K562 (cell line): ENCODE results near the gene RBMX2. TPM values are rescaled to one million over a fixed set of nuclear protein-coding genes. Genes with fewer than 3 reads are reported as not detected.

Experiments used
- ATAC-seq: fragments of 200-7000 bp; cut with Tn5 transposase; 3 replicates; pipeline ENCODE4 v1.9.1; 2020; ENCODE audit warnings: moderate library complexity
- BruUV-seq: library from RNA; stranded (reverse); fragments of 400-500 nt; replicated peaks from 2 replicates; lab custom pipeline; 2021; lab: Mats Ljungman, UMichigan
- CTCF ChIA-PET: fragments of 300-600 bp; formaldehyde crosslinking; extraction: SDS; loops from one replicate; lab custom pipeline; 2021; ENCODE audit warnings: low intra/inter-chr PET ratio; lab: Yijun Ruan, JAX
- POLR2A ChIA-PET: fragments of 300-600, 350-650 bp; sonication (Branson Sonifier 250); formaldehyde crosslinking; extraction: SDS; loops from one replicate; lab custom pipeline; 2021; ENCODE audit warnings: antibody characterized with exemption, inconsistent platforms; lab: Yijun Ruan, JAX
- DNase-seq, 4 experiments: peaks; one replicate each; pipeline versions ENCODE4 v3.0.0 to v3.0.0-alpha.2; 2011 to 2018; ENCODE audit warnings: low spot score in 3 of 4, mixed read lengths in 3 of 4; ENCODE audit errors: extremely low read depth in 1 of 4
- FAIRE-seq: peaks from 2 replicates; lab custom pipeline; 2011; peaks lifted over from hg19 to GRCh38; lab: Jason Lieb, UNC
- H2AFZ ChIP-seq: 2 replicates; pipeline ENCODE4 v1.6.0; 2011; ENCODE audit warnings: low read depth, low read length, control low read depth, inconsistent platforms
- H3K27ac ChIP-seq: fragments of 200-600 bp; 3 replicates; pipeline ENCODE4 v1.8.0; 2011; ENCODE audit warnings: low read depth, mild to moderate bottlenecking, control low read depth, inconsistent platforms, low read length, moderate library complexity, mixed read lengths; ENCODE audit errors: extremely low read depth
- H3K27me3 ChIP-seq, 2 experiments: fragments of 300-600 bp in 1 of 2; 2 replicates in 1 of 2; 3 replicates in 1 of 2; pipeline versions ENCODE4 v1.6.0 to v1.8.0; 2011; ENCODE audit warnings: inconsistent platforms in 2 of 2, low read length in 2 of 2, mild to moderate bottlenecking in 1 of 2, mixed read lengths in 1 of 2, moderate library complexity in 1 of 2; ENCODE audit not compliant: control insufficient read depth in 2 of 2, insufficient read depth in 2 of 2
- H3K36me3 ChIP-seq: fragments of 300-600 bp; 3 replicates; pipeline ENCODE4 v1.8.0; 2011; ENCODE audit warnings: mild to moderate bottlenecking, low read length, inconsistent platforms; ENCODE audit not compliant: control insufficient read depth, insufficient read depth
- H3K4me1 ChIP-seq, 2 experiments: fragments of 200-600 bp in 1 of 2; replicated peaks in 1 of 2; 2 replicates in 1 of 2; 3 replicates in 1 of 2; pipeline versions ENCODE4 v1.5.1 to v1.8.0; 2011; ENCODE audit warnings: inconsistent platforms in 2 of 2, low read length in 2 of 2, mild to moderate bottlenecking in 1 of 2, mixed read lengths in 1 of 2, moderate library complexity in 1 of 2; ENCODE audit not compliant: control insufficient read depth in 2 of 2, insufficient read depth in 2 of 2
- H3K4me2 ChIP-seq: 2 replicates; pipeline ENCODE4 v1.6.1; 2011; ENCODE audit warnings: low read length, control low read depth, inconsistent platforms, mixed read lengths; ENCODE audit not compliant: insufficient read depth
- H3K4me3 ChIP-seq: fragments of 200-600 bp; sonication (generic), shearing (Covaris generic); 2 replicates; pipeline ENCODE4 v1.5.1; 2016; ENCODE audit warnings: control low read depth, inconsistent platforms
- H3K79me2 ChIP-seq: fragments of 200-600 bp; 3 replicates; pipeline ENCODE4 v1.8.0; 2011; ENCODE audit warnings: low read length, inconsistent platforms; ENCODE audit not compliant: control insufficient read depth, insufficient read depth
- H3K9ac ChIP-seq, 2 experiments: 2 replicates each; pipeline versions ENCODE4 v1.6.0 to v1.6.1; 2011; ENCODE audit warnings: low read depth in 2 of 2, low read length in 2 of 2, control low read depth in 1 of 2, inconsistent platforms in 1 of 2, mild to moderate bottlenecking in 1 of 2, mixed read lengths in 1 of 2; ENCODE audit not compliant: insufficient read depth in 1 of 2
- H3K9me1 ChIP-seq: one replicate; pipeline ENCODE4 v1.6.0; 2011; ENCODE audit warnings: inconsistent platforms, mild to moderate bottlenecking, low read length, moderate library complexity; ENCODE audit not compliant: control insufficient read depth, insufficient read depth
- H3K9me3 ChIP-seq: replicated peaks from 2 replicates; pipeline ENCODE4 v1.5.1; 2011; ENCODE audit warnings: low read depth, low read length, inconsistent platforms; ENCODE audit not compliant: control insufficient read depth, insufficient read depth
- H4K20me1 ChIP-seq: replicated peaks from 2 replicates; pipeline ENCODE4 v1.6.1; 2011; ENCODE audit warnings: low read length, inconsistent platforms, mixed read lengths; ENCODE audit not compliant: control insufficient read depth, insufficient read depth
- BHLHE40 ChIP-seq: IDR thresholded peaks from 2 replicates; pipeline ENCODE4 v1.6.1; 2011; ENCODE audit warnings: low read length, improper control_type of control experiment
- CBX5 ChIP-seq: IDR thresholded peaks from 2 replicates; pipeline ENCODE4 v1.6.1; 2014; ENCODE audit warnings: low read depth, borderline replicate concordance
- EGR1 ChIP-seq: fragments of 450-650 bp; conservative IDR thresholded peaks from 2 replicates; pipeline ENCODE4 v1.6.1; 2017; ENCODE audit warnings: mild to moderate bottlenecking
- ELF2 ChIP-seq: fragments of 250-450 bp; sonication (Bioruptor Pico); IDR thresholded peaks from 2 replicates; pipeline ENCODE4 v1.5.0; 2021; ENCODE audit warnings: mild to moderate bottlenecking
- EP300 ChIP-seq: IDR thresholded peaks from 2 replicates; pipeline ENCODE4 v1.6.1; 2012; ENCODE audit warnings: low read length, improper control_type of control experiment
- MAFF ChIP-seq: IDR thresholded peaks from 2 replicates; pipeline ENCODE4 v1.6.1; 2012; ENCODE audit warnings: low read length, improper control_type of control experiment
- MEF2D ChIP-seq: conservative IDR thresholded peaks from 2 replicates; pipeline ENCODE4 v1.6.1; 2016; ENCODE audit warnings: low read depth, missing genetic modification characterization, missing compliant biosample characterization
- PTRF ChIP-seq: fragments of 450-650 bp; IDR thresholded peaks from 2 replicates; pipeline ENCODE4 v1.6.1; 2016; ENCODE audit warnings: mild to moderate bottlenecking, missing genetic modification characterization, missing compliant biosample characterization
- RFX1 ChIP-seq: fragments of 450-650 bp; IDR thresholded peaks from 2 replicates; pipeline ENCODE4 v1.6.1; 2016; ENCODE audit warnings: mild to moderate bottlenecking, moderate library complexity
- SAFB2 ChIP-seq: fragments of 200-400 bp; formaldehyde crosslinking; IDR thresholded peaks from 2 replicates; pipeline ENCODE4 v1.6.1; 2018; ENCODE audit warnings: borderline replicate concordance, low read length, low read depth, moderate library complexity; ENCODE audit not compliant: severe bottlenecking
- TCF7L2 ChIP-seq: fragments of 150-350 bp; IDR thresholded peaks from 2 replicates; pipeline ENCODE4 v1.6.1; 2016; ENCODE audit warnings: low read depth, mild to moderate bottlenecking, low read length, moderate library complexity
- in situ Hi-C: fragments of 300-500 bp; cut with MboI; formaldehyde crosslinking; loops from 4 replicates; pipeline ENCODE4 v1.15.0; 2018; ENCODE audit warnings: inconsistent platforms, mixed read lengths
- intact Hi-C: fragments of 100-400 bp; cut with micrococcal nuclease; formaldehyde crosslinking; loops from 2 replicates; pipeline ENCODE4 v1.14.2; 2022
- polyA plus RNA-seq, 8 experiments: library from polyadenylated mRNA; depleted of rRNA in 4 of 8; stranded (reverse) in 5 of 8; unstranded in 3 of 8; fragments of >200 nt; fragmentation: Nextera tagmentation in 2 of 8; fragmentation: Illumina TruSeq in 1 of 8; extraction: Ambion mirVana in 2 of 8; extraction: Trizol in 1 of 8; gene quantifications; 2 replicates each; pipeline versions ENCODE4 v1.2.1 to v1.2.3, GENCODE V29; 2011 to 2014; ENCODE audit warnings: inconsistent platforms in 1 of 8, missing spikeins in 1 of 8
- total RNA-seq, 7 experiments: library from RNA; depleted of rRNA in 6 of 7; stranded (reverse); fragments of >200 nt in 6 of 7; fragmentation: Illumina TruSeq in 2 of 7; extraction: Trizol in 2 of 7; gene quantifications; 2 replicates each; pipeline versions ENCODE4 v1.2.1 to v1.2.3, GENCODE V29; 2011 to 2021; ENCODE audit warnings: low replicate concordance in 1 of 7
- TF ChIP-seq, protein P1 (sequence below): fragments of 450-650 bp; formaldehyde crosslinking; IDR thresholded peaks from 2 replicates; pipeline ENCODE4 v1.4.0; 2020; ENCODE audit warnings: mild to moderate bottlenecking
- TF ChIP-seq, protein P2 (sequence below): fragments of 200-400 bp; formaldehyde crosslinking; IDR thresholded peaks from 2 replicates; pipeline ENCODE4 v1.6.1; 2017; ENCODE audit warnings: mild to moderate bottlenecking, low read depth, low read length, moderate library complexity

The RBMX2 gene
- total and polyA plus RNA-seq, 9 of the 15 experiments (the other 6 are each of a cell fraction or from before 2014, with no cell fraction given): 27.2 to 62.5 (median 54.1) TPM

DNA sequence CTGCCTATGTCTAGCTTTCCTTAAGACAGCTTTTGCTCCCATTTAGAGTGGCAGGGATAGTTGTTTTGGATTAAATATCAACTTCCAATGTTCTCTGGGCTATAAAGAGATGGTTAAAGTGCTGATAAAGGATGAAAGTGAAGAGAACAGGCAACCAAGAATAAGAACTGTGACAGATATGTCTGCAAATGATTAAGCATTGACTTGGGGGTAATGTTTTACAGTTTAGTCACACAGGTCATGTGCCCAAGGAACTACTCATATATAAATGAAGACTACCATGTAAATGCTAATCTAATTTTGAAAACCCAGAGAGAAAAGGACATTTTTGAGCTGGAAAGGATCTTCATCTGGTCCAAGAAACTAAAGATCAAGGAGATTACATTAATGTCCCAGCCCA lies 42.1 kb downstream of the RBMX2 start:
- intact Hi-C loops: no loop called here
- no peak overlapping the region for H3K9ac ChIP-seq
- no peaks in the 10 kb centered on the region; a peak in 1 of 5 replicates for H3K27me3 ChIP-seq
- in situ Hi-C loops: no loop called here
- no peaks in the 10 kb centered on the region for H3K4me1 ChIP-seq
- no peaks in the 10 kb centered on the region for H3K79me2 ChIP-seq
- no peaks in the 10 kb centered on the region for H3K9me1 ChIP-seq
- DNase-seq (no peak), FAIRE-seq (no peak), ATAC-seq (no peak)
- no peaks in the 10 kb centered on the region for H3K9me3 ChIP-seq
- no peak overlapping the region for H3K4me3 ChIP-seq
- H3K27ac ChIP-seq: no peak overlapping the region
- POLR2A ChIA-PET: interaction anchor here (1.1 kb wide), 2 partner anchors 14 to 28 kb away, joined by 3 to 4 read pairs; no protein-coding TSS in a partner anchor
- H3K4me2 ChIP-seq: no peak overlapping the region
- no peaks in the 10 kb centered on the region for H4K20me1 ChIP-seq
- BruUV-seq: no TSS peak
- no peaks in the 10 kb centered on the region for H3K36me3 ChIP-seq
- H2AFZ ChIP-seq: no peak overlapping the region
- TF ChIP-seq BHLHE40 (no peak), CBX5 (no peak), EP300 (no peak), ELF2 (CRISPR knock-in tag) (no peak), MAFF (no peak), EGR1 (no peak), MEF2D (tag) (no peak), PTRF (tag) (no peak), SAFB2 (no peak), RFX1 (no peak), TCF7L2 (no peak)
- TF ChIP-seq, protein P1, sequence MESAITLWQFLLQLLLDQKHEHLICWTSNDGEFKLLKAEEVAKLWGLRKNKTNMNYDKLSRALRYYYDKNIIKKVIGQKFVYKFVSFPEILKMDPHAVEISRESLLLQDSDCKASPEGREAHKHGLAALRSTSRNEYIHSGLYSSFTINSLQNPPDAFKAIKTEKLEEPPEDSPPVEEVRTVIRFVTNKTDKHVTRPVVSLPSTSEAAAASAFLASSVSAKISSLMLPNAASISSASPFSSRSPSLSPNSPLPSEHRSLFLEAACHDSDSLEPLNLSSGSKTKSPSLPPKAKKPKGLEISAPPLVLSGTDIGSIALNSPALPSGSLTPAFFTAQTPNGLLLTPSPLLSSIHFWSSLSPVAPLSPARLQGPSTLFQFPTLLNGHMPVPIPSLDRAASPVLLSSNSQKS (CRISPR knock-in tag): no peak
- TF ChIP-seq, protein P2, sequence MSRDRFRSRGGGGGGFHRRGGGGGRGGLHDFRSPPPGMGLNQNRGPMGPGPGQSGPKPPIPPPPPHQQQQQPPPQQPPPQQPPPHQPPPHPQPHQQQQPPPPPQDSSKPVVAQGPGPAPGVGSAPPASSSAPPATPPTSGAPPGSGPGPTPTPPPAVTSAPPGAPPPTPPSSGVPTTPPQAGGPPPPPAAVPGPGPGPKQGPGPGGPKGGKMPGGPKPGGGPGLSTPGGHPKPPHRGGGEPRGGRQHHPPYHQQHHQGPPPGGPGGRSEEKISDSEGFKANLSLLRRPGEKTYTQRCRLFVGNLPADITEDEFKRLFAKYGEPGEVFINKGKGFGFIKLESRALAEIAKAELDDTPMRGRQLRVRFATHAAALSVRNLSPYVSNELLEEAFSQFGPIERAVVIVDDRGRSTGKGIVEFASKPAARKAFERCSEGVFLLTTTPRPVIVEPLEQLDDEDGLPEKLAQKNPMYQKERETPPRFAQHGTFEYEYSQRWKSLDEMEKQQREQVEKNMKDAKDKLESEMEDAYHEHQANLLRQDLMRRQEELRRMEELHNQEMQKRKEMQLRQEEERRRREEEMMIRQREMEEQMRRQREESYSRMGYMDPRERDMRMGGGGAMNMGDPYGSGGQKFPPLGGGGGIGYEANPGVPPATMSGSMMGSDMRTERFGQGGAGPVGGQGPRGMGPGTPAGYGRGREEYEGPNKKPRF: no peak
- CTCF ChIA-PET: no interaction called here
